Tibial nerve (tissue), 4 donors: ENCODE results near the gene SMIM12. TPM values are rescaled to one million over a fixed set of nuclear protein-coding genes. Genes with fewer than 3 reads are reported as not detected.
"Not testable (repeated sequence)": the region's sequence is repeated elsewhere in the genome, so short reads cannot be mapped to it uniquely, and the experiment has no call there.

Experiments used
- DNase-seq, 2 donors: peaks; one replicate each; pipeline ENCODE4 v3.0.0-alpha.2; 2019; ENCODE audit warnings: low spot score in 2 of 2
- H3K27ac ChIP-seq, 4 donors: fragments of 200-600 bp; sonication (generic) in 3 of 4; one replicate each; pipeline ENCODE4 v1.5.1; 2017 to 2019; ENCODE audit warnings: mild to moderate bottlenecking in 1 of 4
- H3K27me3 ChIP-seq, 2 donors: fragments of 200-600 bp; sonication (generic) in 1 of 2; one replicate each; pipeline versions ENCODE4 v1.5.1 to v1.6.0; 2017 to 2019
- H3K36me3 ChIP-seq, 3 donors: fragments of 200-600 bp; sonication (generic); one replicate each; pipeline ENCODE4 v1.5.1; 2018 to 2019
- H3K4me1 ChIP-seq, 4 donors: fragments of 200-600 bp; sonication (generic) in 3 of 4; one replicate each; pipeline ENCODE4 v1.5.1; 2017 to 2019
- H3K4me3 ChIP-seq, 4 donors: fragments of 200-600 bp; sonication (generic) in 3 of 4; one replicate each; pipeline ENCODE4 v1.5.1; 2017 to 2019; ENCODE audit warnings: mild to moderate bottlenecking in 1 of 4, moderate library complexity in 1 of 4
- H3K9me3 ChIP-seq, 4 donors: fragments of 200-600 bp; sonication (generic) in 3 of 4; one replicate each; pipeline ENCODE4 v1.5.1; 2017 to 2019
- CTCF ChIP-seq, 5 experiments: fragments of 200-600 bp in 3 of 5; fragments of 450-650 bp in 2 of 5; sonication (generic) in 3 of 5; IDR thresholded peaks; one replicate each; pipeline ENCODE4 v1.5.1; 2016 to 2019; ENCODE audit warnings: antibody characterized with exemption in 5 of 5, mild to moderate bottlenecking in 3 of 5, moderate library complexity in 2 of 5
- EP300 ChIP-seq, 2 donors: sonication (generic); formaldehyde crosslinking; IDR thresholded peaks; one replicate each; pipeline ENCODE4 v1.6.1; 2017; ENCODE audit warnings: antibody characterized with exemption in 2 of 2, mild to moderate bottlenecking in 1 of 2
- POLR2A ChIP-seq, 2 donors: fragments of 450-650 bp; IDR thresholded peaks; one replicate each; pipeline ENCODE4 v1.6.1; 2017; ENCODE audit warnings: antibody characterized with exemption in 2 of 2, mild to moderate bottlenecking in 2 of 2, moderate library complexity in 2 of 2
- WGBS, 2 donors: methylation state at CpG; one replicate each; pipeline ENCODE4 v1.1.5; 2018; 5-methylcytosine and 5-hydroxymethylcytosine counted together
- total RNA-seq, 4 donors: library from RNA; depleted of rRNA; stranded (reverse); fragments of >200 nt; gene quantifications; one replicate each; pipeline ENCODE4 v1.1.0, GENCODE V29; 2016

Gene SMIM12
- total RNA-seq, 4 donors from 2014 or later = 17.5 to 35.1 (median 22.0) TPM

GRCh38 chr1:34822202-34822601 lies 37.3 kb downstream of the SMIM12 start:
- Histone ChIP-seq H3K4me3 (no peak overlapping the region), H3K27me3 (no peaks in the 10 kb centered on the region), H3K36me3 (peaks cover 0 to 13% (median 0%) of the 10 kb centered on the region in 3 donors), H3K27ac (no peak overlapping the region), H3K9me3 (peaks cover 0 to 22% (median 3%) of the 10 kb centered on the region in 4 donors), H3K4me1 (peaks cover 0 to 10% (median 2%) of the 10 kb centered on the region in 4 donors)
- TF ChIP-seq CTCF (IDR thresholded peaks at IDR 0.05) (no peak), EP300 (IDR thresholded peaks at IDR 0.05) (no peak), POLR2A (IDR thresholded peaks at IDR 0.05) (no peak)
- DNase-seq = no peak
- 85 to 89% methylated on average over 3 of the region's 3 CpGs for WGBS, 2 donors

DNA sequence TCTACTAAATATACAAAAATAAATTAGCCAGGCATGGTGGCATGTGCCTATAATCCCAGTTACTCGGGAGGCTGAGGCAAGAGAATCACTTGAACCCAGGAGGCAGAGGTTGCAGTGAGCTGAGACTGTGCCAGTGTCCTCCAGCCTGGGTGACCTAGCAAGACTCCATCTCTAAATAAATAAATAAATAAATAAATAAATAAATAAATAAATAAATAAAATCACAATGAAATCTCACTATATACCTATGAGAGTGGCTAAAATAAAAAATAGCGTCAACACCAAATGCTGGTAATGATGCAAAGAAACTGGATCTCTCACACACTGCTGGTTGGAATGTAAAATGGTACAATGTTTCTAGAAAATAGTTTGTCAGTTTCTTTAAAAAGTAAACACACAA lies 40.7 kb downstream of the SMIM12 start:
- not testable (repeated sequence) for DNase-seq, H3K4me3 ChIP-seq, H3K36me3 ChIP-seq, H3K4me1 ChIP-seq, H3K27ac ChIP-seq, H3K27me3 ChIP-seq
- 97 to 98% methylated on average over 2 of the region's 2 CpGs for WGBS, 2 donors
- H3K9me3 ChIP-seq = peaks cover 0 to 16% (median 3%) of the 10 kb centered on the region in 4 donors

GRCh38 chr1:34816778-34817177 lies 42.8 kb downstream of the SMIM12 start:
- TF ChIP-seq CTCF (IDR thresholded peaks at IDR 0.05) (no peak), POLR2A (IDR thresholded peaks at IDR 0.05) (no peak), EP300 (IDR thresholded peaks at IDR 0.05) (no peak)
- Histone ChIP-seq H3K4me3 (no peak overlapping the region), H3K9me3 (peaks cover 0 to 11% (median 3%) of the 10 kb centered on the region in 4 donors), H3K4me1 (no peaks in the 10 kb centered on the region), H3K27me3 (no peaks in the 10 kb centered on the region), H3K36me3 (no peaks in the 10 kb centered on the region), H3K27ac (no peak overlapping the region)
- 72 to 73% methylated on average over 3 of the region's 3 CpGs for WGBS, 2 donors
- no peak for DNase-seq

DNA sequence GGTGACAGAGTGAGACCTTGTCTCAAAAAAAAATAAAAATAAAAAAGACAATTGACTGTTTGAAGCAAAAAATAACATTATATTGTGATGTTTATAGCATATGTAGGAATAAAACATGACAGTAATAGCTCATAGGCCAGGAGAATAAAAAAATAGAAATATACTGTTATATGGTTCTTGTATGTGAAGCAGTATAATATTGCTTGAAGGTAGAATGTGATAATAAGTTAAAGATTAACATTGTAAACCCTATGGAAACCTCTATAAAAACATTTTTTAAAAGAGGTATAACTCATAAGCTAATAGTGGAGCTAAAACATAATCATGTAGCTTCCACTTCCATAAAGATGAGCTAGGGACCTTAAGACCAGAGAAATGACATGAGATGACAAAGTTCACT lies 43.2 kb downstream of the SMIM12 start:
- Histone ChIP-seq H3K9me3 (peaks cover 0 to 11% (median 3%) of the 10 kb centered on the region in 4 donors), H3K36me3 (no peaks in the 10 kb centered on the region), H3K27me3 (no peaks in the 10 kb centered on the region), H3K4me3 (no peak overlapping the region), H3K4me1 (no peaks in the 10 kb centered on the region), H3K27ac (no peak overlapping the region)
- TF ChIP-seq EP300 (IDR thresholded peaks at IDR 0.05) = no peak
- TF ChIP-seq CTCF (IDR thresholded peaks at IDR 0.05) = no peak
- TF ChIP-seq POLR2A (IDR thresholded peaks at IDR 0.05) = no peak
- DNase-seq = no peak

DNA sequence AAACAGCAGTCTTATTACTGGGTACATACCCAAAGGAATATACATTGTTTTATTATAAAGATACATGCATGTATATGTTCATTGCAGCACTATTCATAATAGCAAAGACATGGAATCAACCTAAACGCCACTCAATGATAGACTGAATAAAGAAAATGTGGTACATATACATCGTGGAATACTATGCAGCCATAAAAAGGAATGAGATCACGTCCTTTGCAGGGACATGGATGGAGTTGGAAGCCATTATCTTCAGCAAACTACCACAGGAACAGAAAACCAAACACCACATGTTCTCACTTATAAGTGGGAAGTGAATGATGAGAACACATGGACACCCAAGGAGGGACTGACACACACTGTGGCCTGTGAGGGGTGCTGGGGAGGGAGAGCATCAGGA lies 48.8 kb downstream of the SMIM12 start:
- not testable (repeated sequence) for H3K4me1 ChIP-seq, H3K27me3 ChIP-seq, H3K9me3 ChIP-seq, H3K36me3 ChIP-seq, DNase-seq, H3K4me3 ChIP-seq, H3K27ac ChIP-seq
- 94% methylated on average over 3 of the region's 3 CpGs for WGBS, 2 donors

DNA sequence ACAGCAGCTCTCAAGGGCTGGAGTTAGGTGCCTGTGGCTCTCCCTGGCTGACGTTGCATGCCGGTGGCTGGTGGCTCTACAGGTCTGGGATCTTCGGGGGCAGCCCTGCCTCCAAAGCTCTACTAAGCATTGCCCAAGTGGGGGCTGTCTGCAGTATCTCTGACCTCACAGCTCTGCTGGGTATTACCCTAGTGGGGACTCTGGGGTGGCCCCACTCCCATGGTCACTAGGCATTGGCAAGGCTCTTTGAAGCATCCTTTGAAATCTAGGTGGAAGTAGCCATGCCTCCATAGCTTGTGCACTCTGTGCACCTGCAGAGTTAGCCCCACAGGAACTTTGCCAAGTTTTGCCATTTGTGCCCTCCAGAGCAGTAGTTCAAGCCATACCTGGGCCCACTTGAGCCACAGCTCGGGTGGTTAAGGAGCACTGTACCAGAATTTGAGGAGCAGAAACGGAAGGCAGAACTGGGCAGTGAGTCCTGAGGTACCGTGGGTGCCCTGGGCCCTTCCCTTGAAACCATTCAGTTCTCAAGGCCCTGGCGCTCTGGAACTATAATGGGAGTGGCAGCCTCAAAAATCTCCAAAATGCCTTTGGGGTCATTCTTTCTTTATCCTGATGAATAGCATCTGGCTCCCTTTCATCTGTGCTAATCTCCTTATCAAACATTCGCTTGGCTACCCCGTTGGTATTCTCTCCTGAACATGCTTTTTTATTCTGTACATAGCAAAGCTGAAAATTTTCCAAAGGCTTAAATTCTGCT lies 51.3 kb downstream of the SMIM12 start:
- TF ChIP-seq POLR2A (IDR thresholded peaks at IDR 0.05) = no peak
- TF ChIP-seq EP300 (IDR thresholded peaks at IDR 0.05) = no peak
- no peak for TF ChIP-seq CTCF (IDR thresholded peaks at IDR 0.05)
- WGBS, 2 donors = 80 to 85% methylated on average over 8 to 9 of the region's 9 CpGs
- no peak for DNase-seq
- H3K4me1 ChIP-seq = no peaks in the 10 kb centered on the region
- no peak overlapping the region for H3K4me3 ChIP-seq
- H3K27me3 ChIP-seq = no peaks in the 10 kb centered on the region
- H3K36me3 ChIP-seq = peaks cover 0 to 16% (median 0%) of the 10 kb centered on the region in 3 donors
- H3K9me3 ChIP-seq = peaks cover 0 to 5% (median 0%) of the 10 kb centered on the region in 4 donors
- H3K27ac ChIP-seq = no peak overlapping the region
